HAP-1 (cell line): ENCODE measurements around the gene ZNF512.
A peak's percentile ranks its signal among the peaks of the same experiment; 100 is the strongest.
"Not testable (repeated sequence)": the region's sequence is repeated elsewhere in the genome, so short reads cannot be mapped to it uniquely, and the experiment has no call there.

Experiments
- DNase-seq, 2 experiments: peaks; one replicate each; pipeline ENCODE4 v3.0.0-alpha.2; 2016 to 2020; ENCODE audit warnings: low spot score in 2 of 2
- H3K27me3 ChIP-seq: fragments of 250-450 bp; sonication (Bioruptor Pico); 2 replicates; pipeline ENCODE4 v1.5.1; 2020; ENCODE audit warnings: low read depth, mild to moderate bottlenecking, moderate library complexity
- H3K36me3 ChIP-seq: fragments of 250-450 bp; sonication (Bioruptor Pico); replicated peaks from 2 replicates; pipeline ENCODE4 v1.5.1; 2020; ENCODE audit warnings: mild to moderate bottlenecking
- H3K4me1 ChIP-seq: fragments of 250-450 bp; sonication (Bioruptor Pico); 2 replicates; pipeline ENCODE4 v1.5.1; 2020; ENCODE audit warnings: mild to moderate bottlenecking
- H3K4me3 ChIP-seq: fragments of 250-450 bp; sonication (Bioruptor Pico); 2 replicates; pipeline ENCODE4 v1.5.1; 2020; ENCODE audit warnings: mild to moderate bottlenecking, moderate library complexity
- H3K9me3 ChIP-seq: fragments of 250-450 bp; sonication (Bioruptor Pico); 2 replicates; pipeline ENCODE4 v1.5.1; 2020; ENCODE audit warnings: mild to moderate bottlenecking, moderate library complexity
- in situ Hi-C: fragments of 300-500 bp; cut with MboI; formaldehyde crosslinking; loops from 3 replicates; pipeline ENCODE4 v1.14.3; 2020; ENCODE audit warnings: low sequenced_read_pairs, inconsistent platforms, mixed read lengths

ZNF512 gene

GRCh38 chr2:27594020-27594703, 11.3 kb downstream of the ZNF512 start:
- DNase-seq, H3K27me3 ChIP-seq, H3K4me1 ChIP-seq, in situ Hi-C loops, H3K4me3 ChIP-seq: not testable (repeated sequence)
- H3K9me3 ChIP-seq = peaks cover 26% of the 10 kb centered on the region
- peaks cover 12% of the 10 kb centered on the region; the same call in 1 of the 2 replicates for H3K36me3 ChIP-seq

- H3K27me3 ChIP-seq, DNase-seq, H3K4me1 ChIP-seq, H3K4me3 ChIP-seq, in situ Hi-C loops: not testable (repeated sequence)
- H3K36me3 ChIP-seq = peaks cover 22% of the 10 kb centered on the region; the same call in 1 of the 2 replicates
- H3K9me3 ChIP-seq = peaks cover 25% of the 10 kb centered on the region
Observed at GRCh38 chr2:27595412-27595811, 12.6 kb downstream of the ZNF512 start.

GRCh38 chr2:27596627-27597026, 13.8 kb downstream of the ZNF512 start:
- no peak overlapping the region for H3K4me3 ChIP-seq
- in situ Hi-C loops = no loop called here
- no peaks in the 10 kb centered on the region for H3K27me3 ChIP-seq
- H3K9me3 ChIP-seq = peaks cover 15% of the 10 kb centered on the region; the same call in 1 of the 2 replicates
- peaks cover 29% of the 10 kb centered on the region for H3K36me3 ChIP-seq
- peaks cover 6% of the 10 kb centered on the region; the same call in 1 of the 2 replicates for H3K4me1 ChIP-seq
- DNase-seq = no peak

- in situ Hi-C loops = no loop called here
- peaks cover 67% of the 10 kb centered on the region for H3K36me3 ChIP-seq
- no peak for DNase-seq
- no peaks in the 10 kb centered on the region for H3K4me1 ChIP-seq
- H3K4me3 ChIP-seq = no peak overlapping the region
- no peaks in the 10 kb centered on the region for H3K27me3 ChIP-seq
- H3K9me3 ChIP-seq = no peaks in the 10 kb centered on the region
Observed at GRCh38 chr2:27606611-27607010, 23.8 kb downstream of the ZNF512 start.

GRCh38 chr2:27613985-27614384, 31.1 kb downstream of the ZNF512 start:
- no peak for DNase-seq
- H3K27me3 ChIP-seq = no peaks in the 10 kb centered on the region
- H3K4me3 ChIP-seq = no peak overlapping the region
- in situ Hi-C loops = no loop called here
- H3K36me3 ChIP-seq = peaks cover 51% of the 10 kb centered on the region
- no peaks in the 10 kb centered on the region for H3K9me3 ChIP-seq
- no peaks in the 10 kb centered on the region for H3K4me1 ChIP-seq

GRCh38 chr2:27615316-27615715, 32.5 kb downstream of the ZNF512 start:
- H3K36me3 ChIP-seq = peaks cover 47% of the 10 kb centered on the region
- no peaks in the 10 kb centered on the region for H3K4me1 ChIP-seq
- in situ Hi-C loops = no loop called here
- H3K9me3 ChIP-seq = no peaks in the 10 kb centered on the region
- DNase-seq = no peak
- H3K27me3 ChIP-seq = no peaks in the 10 kb centered on the region
- no peak overlapping the region for H3K4me3 ChIP-seq

- Histone ChIP-seq H3K4me1 (peaks cover 7% of the 10 kb centered on the region), H3K4me3 (no peak overlapping the region), H3K27me3 (no peaks in the 10 kb centered on the region), H3K36me3 (peaks cover 34% of the 10 kb centered on the region), H3K9me3 (no peaks in the 10 kb centered on the region)
- in situ Hi-C loops = no loop called here
- DNase-seq = no peak
Observed at GRCh38 chr2:27621524-27621923, 38.7 kb downstream of the ZNF512 start.

- H3K36me3 ChIP-seq = peaks cover 23% of the 10 kb centered on the region
- no peaks in the 10 kb centered on the region for H3K9me3 ChIP-seq
- H3K4me1 ChIP-seq = peaks cover 7% of the 10 kb centered on the region
- in situ Hi-C loops = no loop called here
- no peaks in the 10 kb centered on the region for H3K27me3 ChIP-seq
- peak; percentile 53 to 55 for DNase-seq
- H3K4me3 ChIP-seq = no peak overlapping the region
Observed at GRCh38 chr2:27622921-27623384, 40.1 kb downstream of the ZNF512 start.

GRCh38 chr2:27624943-27625342, 42.1 kb downstream of the ZNF512 start:
- H3K36me3 ChIP-seq = peaks cover 17% of the 10 kb centered on the region
- no peak for DNase-seq
- peaks cover 11% of the 10 kb centered on the region for H3K4me1 ChIP-seq
- no peak overlapping the region for H3K4me3 ChIP-seq
- H3K27me3 ChIP-seq = no peaks in the 10 kb centered on the region
- no peaks in the 10 kb centered on the region for H3K9me3 ChIP-seq
- in situ Hi-C loops = no loop called here

- H3K9me3 ChIP-seq, H3K27me3 ChIP-seq, DNase-seq, in situ Hi-C loops, H3K4me3 ChIP-seq: not testable (repeated sequence)
- H3K4me1 ChIP-seq = peaks cover 11% of the 10 kb centered on the region
- peaks cover 17% of the 10 kb centered on the region for H3K36me3 ChIP-seq
Observed at GRCh38 chr2:27626323-27626722, 43.5 kb downstream of the ZNF512 start.

GRCh38 chr2:27626921-27627320, 44.1 kb downstream of the ZNF512 start:
- H3K27me3 ChIP-seq, H3K9me3 ChIP-seq, H3K4me3 ChIP-seq, in situ Hi-C loops, DNase-seq: not testable (repeated sequence)
- Histone ChIP-seq H3K4me1 (peaks cover 11% of the 10 kb centered on the region), H3K36me3 (peaks cover 13% of the 10 kb centered on the region)

GRCh38 chr2:27627963-27628766, 45.3 kb downstream of the ZNF512 start:
- H3K27me3 ChIP-seq = no peaks in the 10 kb centered on the region
- H3K4me3 ChIP-seq = peak overlapping the region; percentile 85
- peaks cover 4% of the 10 kb centered on the region for H3K4me1 ChIP-seq
- in situ Hi-C loops = no loop called here
- no peaks in the 10 kb centered on the region for H3K9me3 ChIP-seq
- no peak for DNase-seq
- peaks cover 24% of the 10 kb centered on the region for H3K36me3 ChIP-seq

GRCh38 chr2:27628767-27629709, 46.2 kb downstream of the ZNF512 start, which contains the start of the genes CCDC121 and GPN1:
TSS of gene CCDC121 (minus strand) at chr2:27629012. CDS start at chr2:27627799, 1,213 bp downstream.
TSS of gene GPN1 (plus strand) at chr2:27629050. CDS start at chr2:27629059, 9 bp downstream.
- peak within 1 kb of the TSS; percentile 85 for H3K4me3 ChIP-seq
- peaks cover 21% of the 10 kb centered on the region for H3K36me3 ChIP-seq
- DNase-seq = peak; percentile 80 to 91
- H3K4me1 ChIP-seq = peaks cover 4% of the 10 kb centered on the region
- H3K27me3 ChIP-seq = no peaks in the 10 kb centered on the region
- H3K9me3 ChIP-seq = no peaks in the 10 kb centered on the region
- in situ Hi-C loops = no loop called here
